ENCODE data around the gene RACGAP1.

Gene RACGAP1

GRCh38 chr12:50060120-50060468 is 34.8 kb upstream of the RACGAP1 start:
- ATAC-seq, result no peak
- TF ChIP-seq, protein P1, sequence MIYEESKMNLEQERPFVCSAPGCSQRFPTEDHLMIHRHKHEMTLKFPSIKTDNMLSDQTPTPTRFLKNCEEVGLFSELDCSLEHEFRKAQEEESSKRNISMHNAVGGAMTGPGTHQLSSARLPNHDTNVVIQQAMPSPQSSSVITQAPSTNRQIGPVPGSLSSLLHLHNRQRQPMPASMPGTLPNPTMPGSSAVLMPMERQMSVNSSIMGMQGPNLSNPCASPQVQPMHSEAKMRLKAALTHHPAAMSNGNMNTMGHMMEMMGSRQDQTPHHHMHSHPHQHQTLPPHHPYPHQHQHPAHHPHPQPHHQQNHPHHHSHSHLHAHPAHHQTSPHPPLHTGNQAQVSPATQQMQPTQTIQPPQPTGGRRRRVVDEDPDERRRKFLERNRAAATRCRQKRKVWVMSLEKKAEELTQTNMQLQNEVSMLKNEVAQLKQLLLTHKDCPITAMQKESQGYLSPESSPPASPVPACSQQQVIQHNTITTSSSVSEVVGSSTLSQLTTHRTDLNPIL (CRISPR knock-in tag; IDR thresholded peaks at IDR 0.05; ENCODE audit: low read depth), result no peak
- no peak for TF ChIP-seq RARB (CRISPR knock-in tag; IDR thresholded peaks at IDR 0.05)
- TF ChIP-seq ZFP3 (CRISPR knock-in tag; IDR thresholded peaks at IDR 0.05), result no peak
- TF ChIP-seq ISL1 (CRISPR knock-in tag; IDR thresholded peaks at IDR 0.05), result no peak
- TF ChIP-seq, protein P2, sequence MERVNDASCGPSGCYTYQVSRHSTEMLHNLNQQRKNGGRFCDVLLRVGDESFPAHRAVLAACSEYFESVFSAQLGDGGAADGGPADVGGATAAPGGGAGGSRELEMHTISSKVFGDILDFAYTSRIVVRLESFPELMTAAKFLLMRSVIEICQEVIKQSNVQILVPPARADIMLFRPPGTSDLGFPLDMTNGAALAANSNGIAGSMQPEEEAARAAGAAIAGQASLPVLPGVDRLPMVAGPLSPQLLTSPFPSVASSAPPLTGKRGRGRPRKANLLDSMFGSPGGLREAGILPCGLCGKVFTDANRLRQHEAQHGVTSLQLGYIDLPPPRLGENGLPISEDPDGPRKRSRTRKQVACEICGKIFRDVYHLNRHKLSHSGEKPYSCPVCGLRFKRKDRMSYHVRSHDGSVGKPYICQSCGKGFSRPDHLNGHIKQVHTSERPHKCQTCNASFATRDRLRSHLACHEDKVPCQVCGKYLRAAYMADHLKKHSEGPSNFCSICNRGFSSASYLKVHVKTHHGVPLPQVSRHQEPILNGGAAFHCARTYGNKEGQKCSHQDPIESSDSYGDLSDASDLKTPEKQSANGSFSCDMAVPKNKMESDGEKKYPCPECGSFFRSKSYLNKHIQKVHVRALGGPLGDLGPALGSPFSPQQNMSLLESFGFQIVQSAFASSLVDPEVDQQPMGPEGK (CRISPR knock-in tag; IDR thresholded peaks at IDR 0.05; ENCODE audit: borderline replicate concordance), result no peak
- no peak for TF ChIP-seq ZC3H10 (CRISPR knock-in tag; IDR thresholded peaks at IDR 0.05)
- TF ChIP-seq, protein P3, sequence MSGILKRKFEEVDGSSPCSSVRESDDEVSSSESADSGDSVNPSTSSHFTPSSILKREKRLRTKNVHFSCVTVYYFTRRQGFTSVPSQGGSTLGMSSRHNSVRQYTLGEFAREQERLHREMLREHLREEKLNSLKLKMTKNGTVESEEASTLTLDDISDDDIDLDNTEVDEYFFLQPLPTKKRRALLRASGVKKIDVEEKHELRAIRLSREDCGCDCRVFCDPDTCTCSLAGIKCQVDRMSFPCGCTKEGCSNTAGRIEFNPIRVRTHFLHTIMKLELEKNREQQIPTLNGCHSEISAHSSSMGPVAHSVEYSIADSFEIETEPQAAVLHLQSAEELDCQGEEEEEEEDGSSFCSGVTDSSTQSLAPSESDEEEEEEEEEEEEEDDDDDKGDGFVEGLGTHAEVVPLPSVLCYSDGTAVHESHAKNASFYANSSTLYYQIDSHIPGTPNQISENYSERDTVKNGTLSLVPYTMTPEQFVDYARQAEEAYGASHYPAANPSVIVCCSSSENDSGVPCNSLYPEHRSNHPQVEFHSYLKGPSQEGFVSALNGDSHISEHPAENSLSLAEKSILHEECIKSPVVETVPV (CRISPR knock-in tag; IDR thresholded peaks at IDR 0.05), result no peak
- TF ChIP-seq, protein P4, sequence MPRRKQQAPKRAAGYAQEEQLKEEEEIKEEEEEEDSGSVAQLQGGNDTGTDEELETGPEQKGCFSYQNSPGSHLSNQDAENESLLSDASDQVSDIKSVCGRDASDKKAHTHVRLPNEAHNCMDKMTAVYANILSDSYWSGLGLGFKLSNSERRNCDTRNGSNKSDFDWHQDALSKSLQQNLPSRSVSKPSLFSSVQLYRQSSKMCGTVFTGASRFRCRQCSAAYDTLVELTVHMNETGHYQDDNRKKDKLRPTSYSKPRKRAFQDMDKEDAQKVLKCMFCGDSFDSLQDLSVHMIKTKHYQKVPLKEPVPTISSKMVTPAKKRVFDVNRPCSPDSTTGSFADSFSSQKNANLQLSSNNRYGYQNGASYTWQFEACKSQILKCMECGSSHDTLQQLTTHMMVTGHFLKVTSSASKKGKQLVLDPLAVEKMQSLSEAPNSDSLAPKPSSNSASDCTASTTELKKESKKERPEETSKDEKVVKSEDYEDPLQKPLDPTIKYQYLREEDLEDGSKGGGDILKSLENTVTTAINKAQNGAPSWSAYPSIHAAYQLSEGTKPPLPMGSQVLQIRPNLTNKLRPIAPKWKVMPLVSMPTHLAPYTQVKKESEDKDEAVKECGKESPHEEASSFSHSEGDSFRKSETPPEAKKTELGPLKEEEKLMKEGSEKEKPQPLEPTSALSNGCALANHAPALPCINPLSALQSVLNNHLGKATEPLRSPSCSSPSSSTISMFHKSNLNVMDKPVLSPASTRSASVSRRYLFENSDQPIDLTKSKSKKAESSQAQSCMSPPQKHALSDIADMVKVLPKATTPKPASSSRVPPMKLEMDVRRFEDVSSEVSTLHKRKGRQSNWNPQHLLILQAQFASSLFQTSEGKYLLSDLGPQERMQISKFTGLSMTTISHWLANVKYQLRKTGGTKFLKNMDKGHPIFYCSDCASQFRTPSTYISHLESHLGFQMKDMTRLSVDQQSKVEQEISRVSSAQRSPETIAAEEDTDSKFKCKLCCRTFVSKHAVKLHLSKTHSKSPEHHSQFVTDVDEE (CRISPR knock-in tag; IDR thresholded peaks at IDR 0.05), result no peak
- TF ChIP-seq OSR1 (CRISPR knock-in tag; IDR thresholded peaks at IDR 0.05), result no peak
- TF ChIP-seq CSDC2 (CRISPR knock-in tag; IDR thresholded peaks at IDR 0.05), result no peak
- TF ChIP-seq SNAI2 (CRISPR knock-in tag; IDR thresholded peaks at IDR 0.05), result no peak
- no peak for TF ChIP-seq PPARA (CRISPR knock-in tag; IDR thresholded peaks at IDR 0.05; ENCODE audit: borderline replicate concordance)
- TF ChIP-seq ZNF8 (CRISPR knock-in tag; IDR thresholded peaks at IDR 0.05), result no peak
- TF ChIP-seq TCF4 (CRISPR knock-in tag; IDR thresholded peaks at IDR 0.05; ENCODE audit: borderline replicate concordance), result no peak
- no peak for TF ChIP-seq TOX (CRISPR knock-in tag; IDR thresholded peaks at IDR 0.05; ENCODE audit: borderline replicate concordance)
- TF ChIP-seq GLIS3 (CRISPR knock-in tag; IDR thresholded peaks at IDR 0.05), result no peak
- TF ChIP-seq POU6F1 (CRISPR knock-in tag; IDR thresholded peaks at IDR 0.05; ENCODE audit: borderline replicate concordance, low read depth), result no peak
- TF ChIP-seq ZFP30 (CRISPR knock-in tag; IDR thresholded peaks at IDR 0.05), result no peak
- TF ChIP-seq ESRRG (CRISPR knock-in tag; IDR thresholded peaks at IDR 0.05), result no peak

GRCh38 chr12:50059440-50060119 is 34.3 kb upstream of the RACGAP1 start:
- ATAC-seq, result no peak
- TF ChIP-seq, protein P2 (CRISPR knock-in tag; IDR thresholded peaks at IDR 0.05; ENCODE audit: borderline replicate concordance), result no peak
- TF ChIP-seq, protein P1 (CRISPR knock-in tag; IDR thresholded peaks at IDR 0.05; ENCODE audit: low read depth), result no peak
- TF ChIP-seq TOX (CRISPR knock-in tag; IDR thresholded peaks at IDR 0.05; ENCODE audit: borderline replicate concordance) (no peak), ESRRG (CRISPR knock-in tag; IDR thresholded peaks at IDR 0.05) (no peak)
